ENCODE data around the gene TMEM179. TPM values are rescaled to one million over a fixed set of nuclear protein-coding genes. Genes with fewer than 3 reads are reported as not detected.

TMEM179 gene
- total and polyA plus RNA-seq, 2 of the 13 experiments (the other 11 are each of a cell fraction or from before 2014, with no cell fraction given): not detected

DNA sequence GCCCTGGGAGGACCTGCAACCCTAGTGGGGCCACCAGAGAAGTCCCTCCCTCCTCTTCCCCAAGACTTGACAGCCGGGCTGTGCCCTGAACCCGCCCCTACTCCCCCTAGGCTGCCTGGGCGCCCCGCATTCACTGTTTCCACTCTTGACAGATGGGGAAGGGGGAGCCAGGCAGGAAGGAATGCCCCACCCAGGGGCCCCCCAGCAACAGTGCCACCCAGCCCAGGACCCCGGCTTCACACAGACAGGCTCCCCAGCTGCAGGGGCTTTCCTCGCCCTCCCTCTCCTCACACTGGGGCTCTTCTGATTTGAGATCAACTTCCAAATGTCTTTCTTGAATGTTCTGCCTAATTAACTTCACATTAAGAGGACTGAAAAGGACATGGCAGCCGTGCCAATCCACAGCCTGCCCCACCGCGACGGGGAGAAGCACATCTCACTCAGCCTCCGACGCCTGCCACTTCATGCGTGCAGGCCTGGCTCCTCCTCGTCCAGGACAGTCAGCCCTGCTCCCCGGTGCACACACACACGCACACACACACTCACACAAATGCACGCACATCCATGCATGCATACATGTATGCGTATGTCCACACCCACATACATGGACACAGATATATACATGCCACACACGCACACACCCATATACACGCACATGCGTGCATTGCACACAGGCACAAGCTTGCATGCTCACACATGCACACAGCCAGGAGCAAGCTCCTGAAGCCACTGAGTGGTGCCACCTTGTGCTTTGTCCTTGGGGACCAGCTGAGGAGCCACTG lies 44.6 kb downstream of the TMEM179 start (continued):
- TF ChIP-seq CSRNP2 (CRISPR knock-in tag; conservative IDR thresholded peaks at IDR 0.05; ENCODE audit: low read depth): no peak
- TF ChIP-seq, protein P1, sequence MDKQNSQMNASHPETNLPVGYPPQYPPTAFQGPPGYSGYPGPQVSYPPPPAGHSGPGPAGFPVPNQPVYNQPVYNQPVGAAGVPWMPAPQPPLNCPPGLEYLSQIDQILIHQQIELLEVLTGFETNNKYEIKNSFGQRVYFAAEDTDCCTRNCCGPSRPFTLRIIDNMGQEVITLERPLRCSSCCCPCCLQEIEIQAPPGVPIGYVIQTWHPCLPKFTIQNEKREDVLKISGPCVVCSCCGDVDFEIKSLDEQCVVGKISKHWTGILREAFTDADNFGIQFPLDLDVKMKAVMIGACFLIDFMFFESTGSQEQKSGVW (CRISPR knock-in tag; IDR thresholded peaks at IDR 0.05; ENCODE audit: borderline replicate concordance): no peak
- TF ChIP-seq PRPF4 (IDR thresholded peaks at IDR 0.05; ENCODE audit: low read depth, low read length, poor library complexity, severe bottlenecking): no peak
- TF ChIP-seq ZSCAN30 (CRISPR knock-in tag; IDR thresholded peaks at IDR 0.05): no peak

DNA sequence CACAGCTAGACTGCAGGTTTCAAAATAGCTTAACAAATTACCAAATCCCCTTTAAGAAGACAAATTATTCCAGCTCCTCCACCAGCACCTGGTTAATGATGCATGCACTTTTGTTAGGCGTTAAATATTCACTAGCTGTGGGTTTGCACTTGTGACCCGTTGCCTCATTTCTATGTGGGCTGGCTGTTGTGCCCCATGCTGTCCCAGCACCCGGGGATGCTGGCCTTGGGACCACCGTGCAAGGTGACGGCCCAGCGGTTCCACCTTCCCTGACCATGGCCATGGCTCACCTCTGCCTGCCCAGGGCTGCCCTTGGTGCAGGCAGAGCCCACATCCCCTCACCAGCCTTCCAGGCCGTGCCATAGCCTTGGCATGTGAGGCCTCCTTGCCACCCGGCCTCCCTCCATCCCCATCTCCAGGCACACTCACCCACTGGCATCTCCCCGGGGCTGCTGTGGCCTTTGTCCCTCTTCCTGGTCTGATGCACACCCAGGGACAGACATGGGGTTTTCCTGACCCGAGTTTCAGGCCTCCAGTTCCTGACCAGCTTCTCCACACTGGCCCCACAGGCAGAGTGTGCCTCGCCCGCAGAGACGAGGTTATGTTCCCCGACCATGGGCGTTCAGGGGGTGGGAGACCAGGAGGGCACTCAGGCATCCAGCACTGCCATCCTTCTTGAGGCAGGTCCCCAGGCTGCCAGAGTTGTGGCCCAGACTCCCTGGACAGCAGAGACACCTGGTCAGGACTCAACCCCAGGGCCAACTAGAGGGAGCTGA lies 45.4 kb downstream of the TMEM179 start:
- Histone ChIP-seq H3K36me3 (replicated peaks in 1 of 2; ENCODE audit: control insufficient read depth in 1 of 2, insufficient read depth in 2 of 2, low read length in 2 of 2) (no peaks in the 10 kb centered on the region), H3K27me3 (ENCODE audit: control insufficient read depth in 1 of 2, insufficient read depth in 2 of 2, low read length in 2 of 2) (peaks cover 12 to 81% of the 10 kb centered on the region in 2 experiments), H3K27ac (ENCODE audit: extremely low read length, insufficient read depth, low read length) (no peak overlapping the region), H3K79me2 (ENCODE audit: insufficient read depth, low read length) (no peaks in the 10 kb centered on the region), H2AFZ (ENCODE audit: low read length) (no peak overlapping the region), H3K4me3 (replicated peaks in 1 of 3; ENCODE audit: insufficient read depth in 1 of 3, low read depth in 2 of 3, low read length in 3 of 3) (no peak overlapping the region), H3K9ac (ENCODE audit: insufficient read depth, low read depth, low read length) (no peak overlapping the region), H3K9me3 (ENCODE audit: low read length) (no peaks in the 10 kb centered on the region), H3K4me1 (ENCODE audit: insufficient read depth, low read length) (no peaks in the 10 kb centered on the region), H4K20me1 (ENCODE audit: insufficient read depth, low read length) (0 out of 2 replicates have a peak, but pooled peaks cover 3% of the 10 kb centered on the region), H3K4me2 (ENCODE audit: low read depth, low read length) (no peak overlapping the region)
- intact Hi-C loops (cut with micrococcal nuclease; ENCODE audit: unreplicated experiment) (no loop called here), in situ Hi-C loops (cut with HindIII; ENCODE audit: extremely low pct_ligation_motif_present, low pct_unique_long_range_greater_than_20kb) (no loop called here)
- CTCF ChIA-PET (ENCODE audit: low intra/inter-chr PET ratio, low total read pairs): no interaction called here
- no peak for DNase-seq (ENCODE audit: low spot score)
- FAIRE-seq: no peak
- no peak for ATAC-seq
- BruUV-seq (replicated peaks): no TSS peak
- POLR2A ChIA-PET: no interaction called here
- WGBS (ENCODE audit: low lambda C conversion rate): 6% methylated on average over 6 of the region's 15 CpGs
- TF ChIP-seq MTERF4 (CRISPR knock-in tag; IDR thresholded peaks at IDR 0.05): no peak
- no peak for TF ChIP-seq ZNF549 (CRISPR knock-in tag; IDR thresholded peaks at IDR 0.05)
- no peak for TF ChIP-seq ZIK1 (CRISPR knock-in tag; IDR thresholded peaks at IDR 0.05; ENCODE audit: borderline replicate concordance, low read depth)
- TF ChIP-seq ZNF367 (CRISPR knock-in tag; IDR thresholded peaks at IDR 0.05; ENCODE audit: borderline replicate concordance): no peak
- TF ChIP-seq SNAI1 (CRISPR knock-in tag; IDR thresholded peaks at IDR 0.05; ENCODE audit: borderline replicate concordance): no peak
- TF ChIP-seq SP140L (CRISPR knock-in tag; IDR thresholded peaks at IDR 0.05; ENCODE audit: borderline replicate concordance): no peak
- no peak for TF ChIP-seq ZNF558 (CRISPR knock-in tag; IDR thresholded peaks at IDR 0.05; ENCODE audit: borderline replicate concordance)
- TF ChIP-seq ZNF143 (CRISPR knock-in tag; IDR thresholded peaks at IDR 0.05): no peak
- no peak for TF ChIP-seq ZC3H4 (CRISPR knock-in tag; IDR thresholded peaks at IDR 0.05; ENCODE audit: borderline replicate concordance)
- no peak for TF ChIP-seq RCOR2 (CRISPR knock-in tag; IDR thresholded peaks at IDR 0.05)
- TF ChIP-seq ZKSCAN8 (CRISPR knock-in tag; IDR thresholded peaks at IDR 0.05; ENCODE audit: borderline replicate concordance): no peak
- TF ChIP-seq NFE2 (CRISPR knock-in tag; IDR thresholded peaks at IDR 0.05): no peak
- no peak for TF ChIP-seq EED (CRISPR knock-in tag; IDR thresholded peaks at IDR 0.05)
- no peak for TF ChIP-seq ZNF253 (CRISPR knock-in tag; IDR thresholded peaks at IDR 0.05; ENCODE audit: borderline replicate concordance)
- no peak for TF ChIP-seq FOSL1 (CRISPR knock-in tag; IDR thresholded peaks at IDR 0.05; ENCODE audit: borderline replicate concordance)

Measured in HepG2 (cell line).